ENCODE results near the gene GPC5. TPM values are rescaled to one million over a fixed set of nuclear protein-coding genes. Genes with fewer than 3 reads are reported as not detected.

Gene GPC5
- total RNA-seq: 10 to 100 TPM in 1 of 4 donors, 1 to 10 TPM in 1, under 1 TPM in 1, not detected in 1; 0.24 to 30.8 (median 1.8) TPM

- H3K27ac ChIP-seq: no peak within 1 kb of the TSS
- no peaks in the 10 kb centered on the region for H3K9me3 ChIP-seq
- H3K4me1 ChIP-seq: no peaks in the 10 kb centered on the region
- H3K4me3 ChIP-seq: peak within 1 kb of the TSS in 1 of 2 donors; percentile 30
- peak; percentile 28 to 67 for DNase-seq
- intact Hi-C loops (cut with DNase I; ENCODE audit: low total_unique reads): no loop called here
- TF ChIP-seq POLR2A (IDR thresholded peaks at IDR 0.05): no peak
- no peak for TF ChIP-seq CTCF (IDR thresholded peaks at IDR 0.05)
- H3K27me3 ChIP-seq: peaks cover 5 to 29% of the 10 kb centered on the region in 2 donors
- no peaks in the 10 kb centered on the region for H3K36me3 ChIP-seq
These were observed at the start of gene GPC5 for GRCh38 chr13:91398413-91399188. Gene GPC5, plus strand, starts transcription at chr13:91398621.

GRCh38 chr13:91348906-91349435, 49.5 kb upstream of the GPC5 start:
- H3K9me3 ChIP-seq: no peaks in the 10 kb centered on the region
- H3K27me3 ChIP-seq: no peaks in the 10 kb centered on the region
- DNase-seq: peak; percentile 86 to 92
- no peaks in the 10 kb centered on the region for H3K4me1 ChIP-seq
- no peaks in the 10 kb centered on the region for H3K36me3 ChIP-seq
- H3K27ac ChIP-seq: peak overlapping the region; percentile 93 to 96
- peak; percentile 79 to 99 (median 95) for TF ChIP-seq CTCF (IDR thresholded peaks at IDR 0.05)
- peak in 1 of 2 donors; percentile 50 for TF ChIP-seq POLR2A (IDR thresholded peaks at IDR 0.05)
- intact Hi-C loops (cut with DNase I; ENCODE audit: low total_unique reads): no loop called here
- peak overlapping the region; percentile 48 to 95 for H3K4me3 ChIP-seq

- Histone ChIP-seq H3K9me3 (no peaks in the 10 kb centered on the region), H3K27me3 (no peaks in the 10 kb centered on the region), H3K4me1 (no peaks in the 10 kb centered on the region), H3K36me3 (no peaks in the 10 kb centered on the region), H3K4me3 (no peak overlapping the region), H3K27ac (no peak overlapping the region)
- no peak for DNase-seq
- TF ChIP-seq CTCF (IDR thresholded peaks at IDR 0.05): no peak
- no peak for TF ChIP-seq POLR2A (IDR thresholded peaks at IDR 0.05)
- intact Hi-C loops (cut with DNase I; ENCODE audit: low total_unique reads): no loop called here
These were observed 48.2 kb upstream of the GPC5 start for GRCh38 chr13:91349992-91350911.

DNA sequence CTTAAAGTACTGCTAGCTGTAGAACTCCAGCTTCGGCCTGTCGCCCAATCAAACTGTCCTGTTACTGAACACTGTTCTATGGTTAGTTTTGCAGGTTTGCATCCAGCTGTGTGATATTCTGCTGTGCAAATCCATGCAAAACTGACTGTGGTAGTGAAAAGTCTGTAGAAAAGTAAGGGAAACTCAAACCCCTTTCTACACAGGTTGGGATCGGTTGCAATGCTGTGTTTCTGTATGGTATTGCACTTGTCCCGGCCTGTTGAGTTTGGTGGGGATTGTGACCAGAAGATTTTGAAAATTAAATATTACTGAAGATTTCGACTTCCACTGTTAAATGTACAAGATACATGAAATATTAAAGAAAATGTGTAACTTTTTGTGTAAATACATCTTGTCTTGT, 47.3 kb upstream of the GPC5 start:
- H3K36me3 ChIP-seq: no peaks in the 10 kb centered on the region
- H3K4me1 ChIP-seq: no peaks in the 10 kb centered on the region

More for the DNA sequence above, 47.3 kb upstream of the GPC5 start:
- Histone ChIP-seq H3K27me3 (no peaks in the 10 kb centered on the region), H3K27ac (no peak overlapping the region), H3K4me3 (no peak overlapping the region), H3K9me3 (no peaks in the 10 kb centered on the region)
- DNase-seq: no peak
- no peak for TF ChIP-seq CTCF (IDR thresholded peaks at IDR 0.05)
- no peak for TF ChIP-seq POLR2A (IDR thresholded peaks at IDR 0.05)
- intact Hi-C loops (cut with DNase I; ENCODE audit: low total_unique reads): no loop called here

Data from uterus (tissue), 4 donors.